ENCODE measurements around the gene GMPR2.
"Not testable (repeated sequence)": the region's sequence is repeated elsewhere in the genome, so short reads cannot be mapped to it uniquely, and the experiment has no call there.

Gene GMPR2

DNA sequence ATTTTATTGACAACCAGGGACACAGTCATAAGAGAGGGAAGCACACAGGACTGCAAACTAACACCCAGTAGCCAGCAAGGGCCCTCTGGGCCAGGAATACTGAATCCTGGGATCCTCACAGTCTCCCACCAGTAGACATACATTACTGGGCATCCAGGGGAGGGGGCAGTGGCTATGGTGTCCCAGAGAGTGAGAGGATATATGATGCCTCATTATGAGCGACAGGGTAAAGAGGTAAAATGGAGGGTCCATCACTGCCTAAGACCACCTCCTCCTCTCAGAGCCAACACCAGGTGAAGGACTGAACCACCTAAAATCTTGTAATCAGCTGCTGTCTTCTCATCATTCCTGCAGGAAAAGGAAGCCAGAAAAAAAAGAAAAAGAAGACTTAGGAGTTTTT is 15.9 kb upstream of the GMPR2 start:
- not testable (repeated sequence) for H3K9me3 ChIP-seq (ENCODE audit: control insufficient read depth in 1 of 2, low read length in 2 of 2); H3K27ac ChIP-seq (ENCODE audit: low read length); H3K27me3 ChIP-seq (ENCODE audit: low read depth, low read length); H3K4me3 ChIP-seq (ENCODE audit: low read depth in 1 of 2, low read length in 2 of 2); H3K36me3 ChIP-seq (ENCODE audit: control insufficient read depth in 1 of 2, insufficient read depth in 2 of 2, low read length in 2 of 2)
- H3K4me1 ChIP-seq (ENCODE audit: control insufficient read depth in 1 of 2, insufficient read depth in 2 of 2, low read length in 2 of 2): peaks cover 7 to 19% of the 10 kb centered on the region in 2 donors

DNA sequence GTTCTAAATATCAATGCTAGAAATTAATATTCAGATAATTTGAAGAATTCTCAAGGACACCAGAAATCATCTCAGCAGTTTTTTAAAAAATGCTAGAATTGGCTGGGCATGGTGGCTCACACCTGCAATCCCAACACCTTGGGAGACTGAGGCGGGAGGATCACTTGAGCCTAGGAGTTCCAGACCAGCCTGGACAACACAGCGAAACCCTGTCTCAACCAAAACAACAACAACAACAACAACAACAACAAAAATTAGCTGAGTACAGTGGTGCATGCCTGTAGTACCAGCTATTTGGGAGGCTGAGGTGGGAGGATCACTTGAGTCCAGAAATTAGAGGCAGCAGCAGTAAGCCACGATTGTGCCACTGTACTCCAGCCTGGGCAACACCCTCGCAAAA is 13.6 kb upstream of the GMPR2 start:
- Histone ChIP-seq H3K4me3 (ENCODE audit: low read depth in 1 of 2, low read length in 2 of 2) (no peak overlapping the region), H3K4me1 (ENCODE audit: control insufficient read depth in 1 of 2, insufficient read depth in 2 of 2, low read length in 2 of 2) (peaks cover under 1 to 11% of the 10 kb centered on the region in 2 donors), H3K27me3 (ENCODE audit: low read depth, low read length) (no peaks in the 10 kb centered on the region), H3K27ac (ENCODE audit: low read length) (no peak overlapping the region), H3K36me3 (ENCODE audit: control insufficient read depth in 1 of 2, insufficient read depth in 2 of 2, low read length in 2 of 2) (peaks cover 3 to 4% of the 10 kb centered on the region in 2 donors), H3K9me3 (ENCODE audit: control insufficient read depth in 1 of 2, low read length in 2 of 2) (no peaks in the 10 kb centered on the region)

DNA sequence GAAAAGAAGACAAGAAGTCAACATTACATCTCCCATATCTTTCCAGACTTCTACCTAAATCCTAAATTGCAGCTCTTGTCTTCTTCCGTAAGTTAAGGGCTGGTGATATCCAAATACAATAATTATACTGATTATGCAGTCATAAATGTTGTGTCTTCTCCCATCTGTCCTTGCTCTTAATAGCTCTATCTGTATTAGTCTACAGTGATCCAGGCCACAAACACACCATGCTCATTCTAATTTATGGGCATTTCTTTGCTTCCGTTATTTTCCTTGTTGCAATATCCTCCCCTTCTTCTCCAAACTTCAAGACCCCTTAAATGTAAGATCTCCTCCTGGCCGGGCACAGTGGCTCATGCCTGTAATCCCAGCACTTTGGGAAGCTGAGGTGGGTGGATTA is 13.2 kb upstream of the GMPR2 start:
- no peak overlapping the region for H3K4me3 ChIP-seq (ENCODE audit: low read depth in 1 of 2, low read length in 2 of 2)
- H3K9me3 ChIP-seq (ENCODE audit: control insufficient read depth in 1 of 2, low read length in 2 of 2): no peaks in the 10 kb centered on the region
- no peak overlapping the region for H3K27ac ChIP-seq (ENCODE audit: low read length)
- peaks cover 3 to 4% of the 10 kb centered on the region in 2 donors for H3K36me3 ChIP-seq (ENCODE audit: control insufficient read depth in 1 of 2, insufficient read depth in 2 of 2, low read length in 2 of 2)
- H3K4me1 ChIP-seq (ENCODE audit: control insufficient read depth in 1 of 2, insufficient read depth in 2 of 2, low read length in 2 of 2): peaks cover 0 to 6% of the 10 kb centered on the region in 2 donors
- H3K27me3 ChIP-seq (ENCODE audit: low read depth, low read length): no peaks in the 10 kb centered on the region

DNA sequence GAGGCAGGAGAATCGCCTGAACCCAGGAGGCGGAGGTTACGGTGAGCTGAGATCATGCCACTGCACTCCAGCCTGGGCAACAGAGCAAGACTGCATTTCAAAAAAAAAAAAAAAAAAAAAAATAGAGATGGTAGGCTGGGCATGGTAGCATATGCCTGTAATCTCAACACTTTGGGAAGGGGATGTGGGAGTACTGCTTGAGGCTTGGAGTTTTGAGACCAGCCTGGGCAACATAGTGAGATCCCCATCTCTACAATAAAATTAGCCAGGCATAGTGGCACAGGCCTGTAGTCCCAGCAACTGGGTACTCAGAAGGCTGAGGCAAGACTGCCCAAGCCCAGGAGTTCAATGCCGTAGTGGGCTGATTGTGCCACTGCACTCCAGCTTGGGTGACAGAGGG is 9.7 kb upstream of the GMPR2 start:
- not testable (repeated sequence) for H3K27me3 ChIP-seq (ENCODE audit: low read depth, low read length); H3K36me3 ChIP-seq (ENCODE audit: control insufficient read depth in 1 of 2, insufficient read depth in 2 of 2, low read length in 2 of 2); H3K9me3 ChIP-seq (ENCODE audit: control insufficient read depth in 1 of 2, low read length in 2 of 2); H3K27ac ChIP-seq (ENCODE audit: low read length); H3K4me1 ChIP-seq (ENCODE audit: control insufficient read depth in 1 of 2, insufficient read depth in 2 of 2, low read length in 2 of 2); H3K4me3 ChIP-seq (ENCODE audit: low read depth in 1 of 2, low read length in 2 of 2)

DNA sequence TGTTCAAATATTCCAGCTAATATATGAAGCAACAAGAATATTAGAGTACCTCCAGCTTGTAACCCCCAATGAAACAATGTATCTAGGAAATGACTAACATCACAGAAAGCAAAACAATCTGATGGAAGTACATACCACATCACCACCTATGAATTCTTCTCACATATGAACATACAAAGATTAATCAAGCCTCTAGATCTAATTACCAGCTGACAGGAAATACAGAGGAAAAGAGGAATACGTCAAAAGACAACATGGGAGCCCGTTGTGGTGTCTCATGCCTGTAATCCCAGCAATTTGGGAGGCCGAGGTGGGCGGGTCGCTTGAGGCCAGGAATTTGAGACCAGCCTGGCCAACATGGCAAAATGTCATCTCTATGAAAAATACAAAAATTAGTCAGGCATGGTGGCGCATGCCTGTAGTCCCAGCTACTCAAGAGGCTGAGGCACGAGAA is 8.1 kb upstream of the GMPR2 start:
- no peak overlapping the region for H3K27ac ChIP-seq (ENCODE audit: low read length)

DNA sequence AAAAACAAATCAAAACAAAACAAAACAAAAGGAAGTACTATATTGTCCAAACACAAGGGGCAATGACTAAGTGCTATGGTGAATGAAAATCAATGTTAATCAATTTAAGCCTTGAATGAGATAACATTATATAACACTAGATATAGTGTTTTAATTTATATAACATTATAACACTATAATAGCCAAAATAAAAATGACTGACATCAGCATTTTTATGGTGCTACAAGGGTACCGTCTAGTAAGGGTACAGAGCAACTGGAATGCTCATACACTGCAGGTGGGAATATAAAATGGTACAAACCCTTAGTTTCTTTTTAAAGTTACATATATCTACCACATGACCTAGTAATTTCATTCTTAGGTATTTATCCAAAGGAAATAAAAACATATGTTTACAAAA is 6.3 kb upstream of the GMPR2 start:
- H3K4me3 ChIP-seq (ENCODE audit: low read depth in 1 of 2, low read length in 2 of 2): no peak overlapping the region
- H3K36me3 ChIP-seq (ENCODE audit: control insufficient read depth in 1 of 2, insufficient read depth in 2 of 2, low read length in 2 of 2): no peaks in the 10 kb centered on the region
- H3K27me3 ChIP-seq (ENCODE audit: low read depth, low read length): no peaks in the 10 kb centered on the region
- peaks cover 0 to 8% of the 10 kb centered on the region in 2 donors for H3K4me1 ChIP-seq (ENCODE audit: control insufficient read depth in 1 of 2, insufficient read depth in 2 of 2, low read length in 2 of 2)
- H3K27ac ChIP-seq (ENCODE audit: low read length): no peak overlapping the region
- no peaks in the 10 kb centered on the region for H3K9me3 ChIP-seq (ENCODE audit: control insufficient read depth in 1 of 2, low read length in 2 of 2)

More for the DNA sequence above, 8.1 kb upstream of the GMPR2 start:
- no peaks in the 10 kb centered on the region for H3K4me1 ChIP-seq (ENCODE audit: control insufficient read depth in 1 of 2, insufficient read depth in 2 of 2, low read length in 2 of 2)
- no peaks in the 10 kb centered on the region for H3K36me3 ChIP-seq (ENCODE audit: control insufficient read depth in 1 of 2, insufficient read depth in 2 of 2, low read length in 2 of 2)
- H3K27me3 ChIP-seq (ENCODE audit: low read depth, low read length): no peaks in the 10 kb centered on the region
- H3K9me3 ChIP-seq (ENCODE audit: control insufficient read depth in 1 of 2, low read length in 2 of 2): no peaks in the 10 kb centered on the region
- no peak overlapping the region for H3K4me3 ChIP-seq (ENCODE audit: low read depth in 1 of 2, low read length in 2 of 2)

DNA sequence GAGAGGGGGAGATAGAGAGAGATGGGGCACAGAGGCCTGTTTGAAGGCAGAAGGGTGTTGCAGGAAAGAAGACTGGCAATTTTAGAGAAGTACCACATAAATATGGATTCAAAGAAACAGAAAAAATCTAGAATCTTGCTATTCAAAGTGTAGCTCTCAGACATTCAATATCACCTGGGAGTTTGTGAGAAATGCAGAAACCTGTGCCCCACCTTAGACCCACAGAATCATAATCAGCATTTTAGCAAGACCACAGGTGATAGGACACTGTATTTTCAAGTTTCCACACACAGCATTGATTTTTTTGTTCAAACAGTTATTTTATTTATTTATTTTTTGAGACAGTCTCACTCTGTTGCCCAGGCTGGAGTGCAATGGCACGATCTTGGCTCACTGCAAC is 3.8 kb upstream of the GMPR2 start:
- no peak overlapping the region for H3K4me3 ChIP-seq (ENCODE audit: low read depth in 1 of 2, low read length in 2 of 2)
- H3K27ac ChIP-seq (ENCODE audit: low read length): no peak overlapping the region
- no peaks in the 10 kb centered on the region for H3K27me3 ChIP-seq (ENCODE audit: low read depth, low read length)
- H3K9me3 ChIP-seq (ENCODE audit: control insufficient read depth in 1 of 2, low read length in 2 of 2): no peaks in the 10 kb centered on the region
- no peaks in the 10 kb centered on the region for H3K36me3 ChIP-seq (ENCODE audit: control insufficient read depth in 1 of 2, insufficient read depth in 2 of 2, low read length in 2 of 2)
- peaks cover 4 to 22% of the 10 kb centered on the region in 2 donors for H3K4me1 ChIP-seq (ENCODE audit: control insufficient read depth in 1 of 2, insufficient read depth in 2 of 2, low read length in 2 of 2)

DNA sequence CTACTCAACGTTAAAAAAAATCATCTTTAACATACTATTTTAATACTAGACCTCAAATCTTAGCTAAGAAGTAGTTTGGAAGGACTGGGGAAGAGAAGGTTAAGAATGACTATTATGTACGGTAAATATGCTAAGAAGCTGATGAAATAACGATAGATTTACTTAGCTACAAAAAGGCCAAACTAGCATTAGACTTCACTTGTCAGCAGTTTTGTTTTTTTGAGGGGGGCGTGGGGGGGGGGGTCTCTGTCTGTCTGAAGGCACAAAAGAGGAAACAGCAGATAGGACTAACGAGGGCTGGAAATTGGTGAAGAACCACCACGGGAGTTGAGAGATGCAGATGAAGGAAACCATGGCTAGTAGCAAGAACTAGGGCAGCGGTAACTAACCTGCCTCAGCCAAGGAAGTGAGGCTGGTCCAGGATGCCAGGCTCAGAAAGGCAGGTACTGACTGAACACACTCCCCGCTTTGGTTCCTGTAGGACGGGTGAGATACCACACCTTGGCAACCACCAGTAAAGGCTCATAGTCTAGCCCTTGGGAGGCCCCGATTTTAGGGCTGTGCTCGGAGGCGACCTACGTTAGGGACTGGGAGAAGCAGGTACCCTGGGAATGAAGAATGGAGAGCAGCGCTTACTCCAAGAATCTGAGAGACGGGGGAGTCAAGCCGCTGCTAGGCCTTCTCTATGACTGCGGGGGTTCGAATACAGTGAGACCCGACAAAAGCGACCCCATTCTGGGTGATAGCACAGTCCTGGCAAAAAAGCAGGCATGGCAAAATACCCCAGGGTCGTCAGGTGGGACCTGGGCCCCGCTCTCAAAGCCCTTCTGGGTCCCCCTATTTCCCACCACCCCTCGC is 1.2 kb upstream of the GMPR2 start:
- Histone ChIP-seq H3K9me3 (ENCODE audit: control insufficient read depth in 1 of 2, low read length in 2 of 2) (no peaks in the 10 kb centered on the region), H3K27ac (ENCODE audit: low read length) (peak overlapping the region; percentile 78), H3K27me3 (ENCODE audit: low read depth, low read length) (no peaks in the 10 kb centered on the region), H3K36me3 (ENCODE audit: control insufficient read depth in 1 of 2, insufficient read depth in 2 of 2, low read length in 2 of 2) (peaks cover 9 to 11% of the 10 kb centered on the region in 2 donors), H3K4me1 (ENCODE audit: control insufficient read depth in 1 of 2, insufficient read depth in 2 of 2, low read length in 2 of 2) (peaks cover 4 to 28% of the 10 kb centered on the region in 2 donors), H3K4me3 (ENCODE audit: low read depth in 1 of 2, low read length in 2 of 2) (peak overlapping the region; percentile 86 to 97)

DNA sequence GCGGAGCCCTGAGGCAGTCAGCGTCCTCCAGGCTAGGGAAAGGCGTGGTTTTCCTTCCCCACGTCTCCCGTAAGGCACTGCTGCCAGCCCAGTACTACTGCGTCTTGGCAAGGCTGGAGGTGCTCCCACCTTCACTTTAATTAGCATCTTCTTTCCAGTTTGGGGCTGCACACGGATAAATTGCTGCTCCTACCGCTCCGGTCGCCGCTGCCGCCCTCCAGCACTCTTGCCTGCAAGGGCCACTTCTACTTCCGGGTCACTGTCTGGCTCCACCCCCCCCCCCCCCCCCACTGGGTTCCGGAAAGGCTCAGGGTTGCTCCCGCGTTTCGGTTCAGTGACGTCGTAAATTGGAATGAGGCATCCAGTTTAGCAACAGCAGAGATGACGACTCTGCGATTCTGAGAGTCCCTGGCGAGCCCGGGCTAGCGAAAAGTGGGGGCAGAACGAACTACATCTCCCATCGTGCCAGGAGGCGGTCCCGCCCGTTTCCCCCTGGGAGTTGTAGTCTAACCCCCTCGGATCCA is 546 bp upstream of the GMPR2 start, which contains the start of gene NEDD8:
NEDD8 (minus strand) TSS at position 247 of the 524 bp plus-strand sequence; CDS start at position 147, 100 bp downstream.
- Histone ChIP-seq H3K4me3 (ENCODE audit: low read depth in 1 of 2, low read length in 2 of 2) (peak within 1 kb of the TSS; percentile 86 to 97), H3K27ac (ENCODE audit: low read length) (peak within 1 kb of the TSS; percentile 95), H3K4me1 (ENCODE audit: control insufficient read depth in 1 of 2, insufficient read depth in 2 of 2, low read length in 2 of 2) (peaks cover 4 to 28% of the 10 kb centered on the region in 2 donors), H3K36me3 (ENCODE audit: control insufficient read depth in 1 of 2, insufficient read depth in 2 of 2, low read length in 2 of 2) (peaks cover 16 to 18% of the 10 kb centered on the region in 2 donors), H3K9me3 (ENCODE audit: control insufficient read depth in 1 of 2, low read length in 2 of 2) (no peaks in the 10 kb centered on the region), H3K27me3 (ENCODE audit: low read depth, low read length) (no peaks in the 10 kb centered on the region)

DNA sequence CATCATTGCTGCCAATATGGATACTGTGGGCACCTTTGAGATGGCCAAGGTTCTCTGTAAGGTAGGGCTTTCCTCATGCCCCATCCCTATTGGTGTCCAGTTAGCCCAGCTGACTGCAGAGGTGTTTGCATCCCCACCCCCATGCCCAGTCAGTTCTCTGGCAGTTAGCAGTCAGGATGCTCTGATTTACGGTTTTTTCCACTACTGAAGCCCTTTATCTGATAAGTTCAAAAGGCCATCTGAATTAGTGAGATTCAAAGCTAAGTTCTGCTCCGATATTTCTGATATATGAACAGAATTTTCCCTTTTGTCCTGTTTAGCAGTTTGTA is 773 bp downstream of the GMPR2 start:
- Histone ChIP-seq H3K4me1 (ENCODE audit: control insufficient read depth in 1 of 2, insufficient read depth in 2 of 2, low read length in 2 of 2) (peaks cover 4 to 28% of the 10 kb centered on the region in 2 donors), H3K4me3 (ENCODE audit: low read depth in 1 of 2, low read length in 2 of 2) (peak overlapping the region; percentile 86 to 97), H3K9me3 (ENCODE audit: control insufficient read depth in 1 of 2, low read length in 2 of 2) (no peaks in the 10 kb centered on the region), H3K36me3 (ENCODE audit: control insufficient read depth in 1 of 2, insufficient read depth in 2 of 2, low read length in 2 of 2) (peaks cover 29 to 31% of the 10 kb centered on the region in 2 donors), H3K27ac (ENCODE audit: low read length) (peak overlapping the region; percentile 95), H3K27me3 (ENCODE audit: low read depth, low read length) (no peaks in the 10 kb centered on the region)

DNA sequence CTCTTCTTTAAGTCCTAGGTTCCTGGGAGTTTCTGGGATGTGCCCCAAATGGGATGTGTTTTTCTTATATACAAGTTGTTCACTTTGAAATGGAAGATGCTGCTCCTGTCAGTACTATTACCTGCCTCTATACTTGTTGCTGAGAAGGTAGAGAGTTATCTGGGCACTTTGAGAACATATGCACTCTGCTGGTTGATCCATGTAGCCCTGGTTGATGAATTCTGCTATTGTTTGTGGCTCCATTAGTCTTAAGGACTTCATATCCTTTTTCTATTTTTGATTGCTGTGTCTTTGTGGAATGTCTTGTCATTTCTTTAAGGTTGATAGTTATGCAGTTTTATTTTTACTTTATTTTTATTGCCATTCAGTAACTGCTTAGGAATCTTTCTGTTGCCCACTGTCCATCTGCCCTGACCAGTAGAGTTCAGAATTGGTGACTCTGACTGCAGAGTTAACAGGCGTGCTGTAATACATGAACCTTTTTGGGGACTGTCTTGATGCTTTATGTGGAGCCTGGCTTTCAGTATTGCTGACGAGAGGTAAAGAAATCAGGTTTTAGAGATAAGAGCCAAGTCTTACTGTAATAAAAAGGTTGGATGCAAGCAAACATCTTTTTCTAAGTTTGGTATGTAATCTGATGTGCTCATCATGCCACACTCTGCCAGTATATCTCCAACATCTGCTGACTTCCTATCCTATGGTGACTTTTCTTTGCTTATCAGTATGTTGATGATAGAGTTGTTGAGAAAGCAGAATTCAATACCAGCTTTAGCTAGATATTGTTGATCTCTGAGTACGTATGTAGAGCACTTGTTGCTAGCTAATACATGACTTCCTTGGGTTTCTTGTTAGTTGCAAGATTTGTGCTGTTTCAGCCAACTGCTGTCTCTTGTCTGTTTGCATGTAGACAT is 1.6 kb downstream of the GMPR2 start:
- Histone ChIP-seq H3K36me3 (ENCODE audit: control insufficient read depth in 1 of 2, insufficient read depth in 2 of 2, low read length in 2 of 2) (peaks cover 38 to 39% of the 10 kb centered on the region in 2 donors), H3K4me1 (ENCODE audit: control insufficient read depth in 1 of 2, insufficient read depth in 2 of 2, low read length in 2 of 2) (peaks cover 4 to 33% of the 10 kb centered on the region in 2 donors), H3K4me3 (ENCODE audit: low read depth in 1 of 2, low read length in 2 of 2) (no peak overlapping the region), H3K9me3 (ENCODE audit: control insufficient read depth in 1 of 2, low read length in 2 of 2) (no peaks in the 10 kb centered on the region), H3K27ac (ENCODE audit: low read length) (no peak overlapping the region), H3K27me3 (ENCODE audit: low read depth, low read length) (no peaks in the 10 kb centered on the region)
